NCI-H2107 (cell line): ENCODE measurements around the gene TMEM59L.

Source experiments
- DNase-seq: peaks from one replicate; lab custom pipeline; 2025; lab: John Stamatoyannopoulos, UW

The TMEM59L gene

DNA sequence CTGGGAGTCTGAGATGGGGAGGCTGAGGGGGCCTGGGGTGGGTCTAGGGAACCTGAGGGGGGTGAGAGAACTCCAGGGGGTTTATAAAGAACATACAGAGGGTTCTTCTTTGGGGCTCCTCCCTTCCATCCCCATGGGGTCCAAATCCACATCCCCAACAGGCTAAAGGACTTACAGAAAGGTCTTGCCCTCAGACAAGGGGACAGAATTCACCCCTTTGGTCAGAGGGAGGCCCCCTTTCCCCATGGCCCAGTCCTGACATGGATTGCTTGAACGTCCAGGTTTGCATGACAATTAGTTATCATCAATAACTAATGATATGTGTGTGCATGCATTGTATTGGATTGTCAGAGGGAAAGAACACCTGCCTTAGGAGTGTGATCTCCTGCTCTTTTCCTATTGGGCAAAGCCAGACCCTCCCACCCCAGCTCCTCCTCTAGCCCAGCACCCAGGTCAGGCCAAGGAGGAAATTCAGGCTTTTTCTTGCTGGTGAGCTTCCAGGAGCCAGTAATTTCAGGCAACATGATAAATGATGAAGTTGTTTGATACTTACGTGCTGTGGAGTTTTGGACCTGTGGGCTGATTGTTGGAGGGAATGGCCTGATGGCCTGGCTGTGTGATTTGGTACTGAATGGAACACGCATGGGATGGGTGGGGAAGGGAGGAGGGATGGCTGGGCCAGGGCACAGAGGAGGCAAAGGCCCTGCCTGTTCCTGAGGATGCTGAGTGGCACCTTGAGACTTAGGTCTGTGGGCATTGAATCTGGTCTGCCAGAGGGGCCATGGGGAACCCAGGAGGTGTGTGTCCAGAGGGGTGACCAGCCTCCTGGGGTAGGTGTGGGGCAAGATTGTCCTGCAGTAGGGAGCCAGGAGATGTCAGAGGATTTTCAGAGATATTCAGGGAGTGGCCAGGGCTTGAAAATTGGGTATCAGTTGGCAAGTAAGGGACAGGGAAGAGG lies 25.3 kb downstream of the TMEM59L start:
- DNase-seq, result no peak

DNA sequence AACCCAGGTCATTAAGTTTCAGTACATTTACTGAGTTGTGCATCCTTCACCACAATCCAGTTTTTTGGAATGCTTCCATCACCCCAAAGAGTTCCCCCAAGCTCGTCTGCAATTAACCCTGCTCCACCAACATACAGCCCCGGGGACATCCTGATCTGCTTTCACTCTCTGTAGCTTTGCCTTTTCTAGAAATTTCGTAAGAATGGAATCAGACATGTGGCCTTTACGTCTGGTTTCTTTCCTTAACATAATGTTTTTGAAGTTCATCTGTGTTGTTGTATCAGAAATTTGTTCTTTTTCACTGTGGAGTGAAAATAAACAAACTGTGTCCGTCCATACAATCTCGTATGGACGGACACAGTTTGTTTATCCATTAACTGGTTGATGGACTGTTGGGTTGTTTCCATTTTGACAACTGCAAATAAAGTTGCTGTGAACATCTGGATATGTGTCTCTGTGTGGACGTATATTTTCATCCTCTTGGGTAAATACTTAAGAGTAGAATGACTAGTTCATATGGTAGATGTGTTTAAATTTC lies 27.1 kb downstream of the TMEM59L start:
- no peak for DNase-seq

DNA sequence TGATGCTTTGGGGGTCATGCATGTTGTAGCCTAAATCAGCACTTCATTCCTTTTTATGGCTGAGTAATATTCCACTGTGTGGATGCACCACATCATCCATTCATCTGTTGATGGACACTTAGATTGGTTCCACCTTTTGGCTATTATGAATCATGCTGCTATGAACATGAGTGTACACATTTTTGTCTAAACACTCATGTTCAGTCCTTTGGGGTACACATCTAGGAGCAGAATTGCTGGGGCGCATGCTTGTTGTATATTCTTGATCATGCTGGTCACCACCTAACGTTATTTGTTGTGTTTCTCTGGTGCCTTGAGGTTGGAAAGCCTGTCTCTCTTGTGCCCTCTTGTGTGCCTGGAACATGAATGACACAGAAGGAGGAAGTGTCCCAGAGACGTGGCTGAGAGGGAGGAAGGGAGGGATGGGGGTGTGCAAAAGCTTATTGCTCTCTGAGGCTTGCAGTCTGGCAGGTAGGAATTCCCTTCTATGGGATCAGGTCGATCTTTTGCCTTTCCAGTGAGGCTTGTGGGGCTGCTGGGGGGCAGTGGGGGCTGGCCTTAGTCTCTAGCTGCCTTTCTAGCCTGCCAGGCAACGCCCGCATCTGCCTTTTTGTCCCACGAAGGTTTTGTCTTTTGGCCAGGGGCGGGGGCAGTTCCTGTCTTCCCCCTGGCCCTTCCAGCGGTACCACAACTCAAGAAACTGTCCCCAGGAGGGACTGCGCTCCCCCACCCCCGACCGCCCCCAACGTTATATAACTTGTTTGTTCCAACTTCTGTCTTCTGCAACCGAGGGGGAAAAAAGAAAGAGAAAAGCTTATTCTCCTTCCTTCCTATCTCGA lies 31.7 kb downstream of the TMEM59L start:
- no peak for DNase-seq

DNA sequence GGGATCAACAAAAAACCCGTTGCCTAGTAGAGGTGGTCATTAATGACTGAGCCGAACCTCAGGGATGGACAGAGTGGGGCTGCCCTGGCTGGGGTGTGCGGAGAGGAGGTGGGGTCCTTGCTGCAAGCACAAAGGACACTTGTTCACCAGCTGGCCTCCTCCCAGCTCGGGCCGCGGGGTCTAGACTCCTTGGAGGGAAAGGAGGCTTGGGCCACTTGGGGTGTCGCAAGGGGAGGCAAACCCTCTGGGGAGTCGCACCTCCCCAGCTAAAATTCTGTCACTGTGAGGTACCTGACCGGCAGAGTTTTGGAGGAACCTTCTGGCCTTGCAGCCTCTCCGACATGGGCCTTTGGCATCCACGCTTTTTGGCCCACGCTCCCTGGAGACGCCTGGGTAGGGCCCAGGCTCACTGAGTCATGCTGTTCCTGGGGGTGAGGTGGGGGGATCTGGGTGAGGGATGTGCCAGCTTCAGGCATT lies 32.4 kb downstream of the TMEM59L start:
- no peak for DNase-seq

DNA sequence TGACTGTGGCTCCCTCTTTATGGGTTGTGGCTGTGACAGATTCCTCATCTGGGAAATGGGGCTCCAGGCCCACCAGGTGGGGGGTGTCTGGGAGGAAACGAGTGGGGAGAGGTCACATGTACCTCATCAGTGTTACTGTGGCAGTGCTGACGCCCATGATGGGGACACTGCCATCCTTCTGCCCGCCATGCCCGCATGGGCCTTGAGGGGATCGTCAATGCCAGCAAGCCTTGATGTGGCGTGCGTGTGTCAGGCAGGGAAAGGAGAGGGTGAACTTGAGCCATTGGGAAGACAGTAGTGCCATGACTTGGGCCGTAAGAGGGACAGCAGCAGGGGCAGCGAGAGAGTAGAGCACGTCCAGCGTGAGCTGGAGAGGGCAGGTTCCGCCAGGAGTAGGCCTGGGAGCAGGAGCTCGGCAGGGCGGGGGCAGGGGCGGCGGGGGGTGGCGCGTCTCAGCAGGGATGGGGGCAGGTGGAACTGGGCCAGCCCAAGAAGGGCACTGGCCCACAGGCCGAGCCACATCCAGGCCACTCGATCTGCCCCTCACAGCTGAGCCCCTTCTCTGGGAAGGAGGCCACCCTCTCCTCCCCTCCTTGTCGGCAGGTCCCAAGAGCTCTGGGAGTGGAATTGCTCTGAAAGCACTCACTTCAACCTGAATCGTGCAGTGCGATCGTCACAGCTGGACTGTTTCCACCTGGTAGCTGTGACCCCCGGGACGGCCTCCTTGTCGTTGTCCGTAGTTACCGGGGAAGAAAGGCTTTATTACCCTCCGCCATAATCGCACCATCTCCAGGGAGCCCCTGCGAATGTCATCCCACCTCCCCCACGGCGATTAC lies 34.1 kb downstream of the TMEM59L start:
- no peak for DNase-seq

DNA sequence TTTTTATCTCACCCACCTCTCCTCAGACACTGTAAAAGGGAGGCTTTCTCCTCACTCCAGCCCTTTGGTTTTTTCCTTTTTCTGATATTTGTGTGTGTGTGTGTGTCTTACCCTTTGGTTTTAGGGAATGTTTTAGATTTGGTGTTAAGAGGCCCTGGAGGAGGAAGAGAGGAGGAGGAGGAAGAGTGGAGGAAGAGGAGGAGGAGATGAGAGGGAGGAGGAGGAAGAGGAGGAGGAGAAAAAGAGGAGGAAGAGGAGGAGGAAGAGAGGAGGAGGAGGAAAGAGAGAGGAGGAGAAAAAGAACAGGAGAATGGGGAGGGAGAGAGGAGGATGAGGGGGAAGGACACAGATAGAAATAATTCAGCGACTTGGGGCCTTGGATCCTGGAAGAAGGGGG lies 34.7 kb downstream of the TMEM59L start:
- no peak for DNase-seq

DNA sequence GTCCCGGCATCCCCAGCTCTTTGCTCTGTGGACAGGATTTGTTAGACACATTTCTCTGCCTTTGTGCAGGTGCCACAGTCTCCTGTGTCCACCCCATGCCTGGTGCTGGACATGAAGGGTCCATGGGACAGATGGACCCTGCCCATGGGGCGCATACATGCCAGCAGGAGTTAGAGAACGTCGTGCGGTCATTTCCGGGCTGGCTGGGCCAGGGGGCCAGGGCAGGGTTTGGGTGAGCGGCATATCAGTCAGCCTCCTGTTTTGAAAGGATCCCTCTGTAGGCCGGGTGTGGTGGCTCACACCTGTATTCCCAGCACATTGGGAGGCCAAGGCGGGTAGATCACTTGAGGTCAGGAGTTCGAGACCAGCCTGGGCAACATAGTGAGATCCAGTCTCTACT lies 35.1 kb downstream of the TMEM59L start:
- DNase-seq, result no peak

DNA sequence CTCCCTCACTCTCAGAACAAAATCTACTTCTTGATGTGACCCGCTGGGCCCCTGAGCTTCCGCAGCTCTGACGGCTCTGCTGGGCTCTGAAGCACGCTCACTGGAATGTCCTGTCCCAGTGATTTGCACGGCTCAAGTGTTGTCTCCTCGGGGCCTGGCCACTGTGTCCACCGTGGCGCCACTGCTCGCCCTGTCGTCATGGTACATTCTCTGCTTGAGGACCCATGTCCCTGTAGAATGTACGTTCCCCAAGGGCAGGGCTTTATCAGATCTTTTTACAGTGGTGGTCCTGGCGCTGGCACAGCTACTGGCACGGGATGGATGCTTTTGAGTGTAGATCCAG lies 36.3 kb downstream of the TMEM59L start:
- no peak for DNase-seq

DNA sequence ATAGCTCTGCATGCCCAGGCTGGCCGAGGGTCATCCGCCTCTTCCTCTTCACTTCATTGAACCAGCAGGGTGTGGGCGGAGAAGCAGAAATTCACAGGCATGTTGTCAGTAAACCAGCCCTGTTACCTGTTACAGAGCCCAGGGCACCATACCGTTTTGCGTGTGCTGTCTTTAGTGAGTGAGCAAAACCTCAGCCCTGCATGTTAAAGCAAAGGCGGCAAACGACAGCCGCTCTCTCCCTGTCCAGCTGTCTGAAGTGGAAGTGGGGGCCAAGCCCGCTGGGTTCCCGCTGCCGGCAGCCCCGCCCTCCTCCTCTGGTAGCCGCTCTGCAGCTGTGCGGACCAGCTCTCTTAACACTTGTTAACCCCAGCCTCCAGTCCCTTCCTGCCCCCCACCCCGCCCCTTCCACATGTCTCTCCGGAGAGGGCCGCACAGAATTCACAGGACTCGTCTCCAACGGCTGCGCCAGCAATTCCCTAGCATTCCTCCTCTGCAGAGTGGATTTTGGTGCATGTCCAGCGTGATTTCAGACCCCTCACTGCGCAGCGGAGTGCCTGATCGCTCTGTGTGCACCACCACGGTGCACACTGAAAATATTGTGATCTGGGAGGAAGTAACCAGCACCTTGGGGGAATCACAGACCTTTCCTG lies 36.8 kb downstream of the TMEM59L start:
- DNase-seq, result no peak

DNA sequence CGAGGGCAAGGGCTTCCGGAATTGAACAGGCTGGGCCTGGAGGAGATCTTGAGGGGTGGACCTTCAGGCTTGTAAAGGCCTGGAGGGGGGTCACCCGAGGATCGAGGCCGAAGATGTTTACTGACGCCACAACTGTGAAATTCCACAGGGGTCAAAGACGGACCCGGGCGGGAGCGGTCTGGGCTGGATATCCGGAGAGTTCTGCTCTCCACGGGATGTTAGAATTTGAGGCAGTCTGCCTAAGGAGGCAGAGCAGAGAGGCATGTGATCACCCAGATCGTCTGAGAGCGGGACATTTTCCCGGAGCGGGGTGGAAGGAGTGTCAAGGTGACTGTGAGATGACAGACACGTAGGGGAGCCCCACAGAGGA lies 37.3 kb downstream of the TMEM59L start:
- DNase-seq, result no peak

DNA sequence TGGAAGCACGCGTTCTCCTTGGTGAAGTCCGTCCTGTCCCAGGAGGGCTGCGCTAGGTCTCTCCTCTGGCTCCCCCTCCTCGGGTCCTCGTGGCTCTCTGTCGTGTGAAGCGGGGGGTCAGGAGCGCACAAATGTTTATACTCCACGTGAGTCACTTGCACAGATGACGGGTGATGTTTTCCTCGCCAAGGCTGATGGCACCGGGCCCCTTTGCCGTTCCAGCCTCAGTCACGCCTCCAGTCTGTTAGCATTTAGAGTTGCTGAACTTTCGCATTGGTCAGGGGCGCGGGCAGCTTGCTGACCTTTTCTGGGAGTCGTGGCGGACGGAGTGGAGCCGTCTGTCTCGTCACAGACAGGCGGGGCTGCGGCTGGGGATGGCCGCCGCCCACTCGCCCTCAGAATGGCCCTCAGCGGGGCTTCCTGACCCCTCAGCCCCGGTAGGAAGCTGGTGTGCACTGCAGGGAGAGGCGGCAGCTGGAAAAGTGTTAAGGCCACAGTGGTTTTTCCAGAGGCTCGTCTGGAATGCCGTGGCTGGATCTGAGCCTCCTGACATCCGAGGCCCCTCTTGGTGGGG lies 37.9 kb downstream of the TMEM59L start:
- DNase-seq, result no peak

DNA sequence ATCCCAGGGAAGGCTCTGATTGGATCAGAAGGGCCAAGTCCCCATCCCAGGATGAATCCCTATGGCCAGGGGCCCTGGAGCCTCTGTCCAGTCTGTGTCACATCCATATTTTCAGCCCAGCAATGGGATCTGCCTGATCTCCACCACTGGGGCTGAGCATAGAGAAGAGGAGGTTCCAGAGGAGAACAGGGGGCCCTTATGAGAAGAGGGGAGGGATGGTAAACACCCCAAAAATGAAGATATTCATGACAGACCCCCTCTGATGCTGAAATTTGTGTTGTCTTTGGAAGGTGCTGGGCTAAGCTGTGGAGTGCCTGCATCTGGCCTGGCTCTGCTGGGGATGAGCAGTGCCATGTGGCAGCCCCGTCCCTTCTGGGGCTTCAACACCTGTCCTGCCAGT lies 38.6 kb downstream of the TMEM59L start:
- DNase-seq, result no peak

DNA sequence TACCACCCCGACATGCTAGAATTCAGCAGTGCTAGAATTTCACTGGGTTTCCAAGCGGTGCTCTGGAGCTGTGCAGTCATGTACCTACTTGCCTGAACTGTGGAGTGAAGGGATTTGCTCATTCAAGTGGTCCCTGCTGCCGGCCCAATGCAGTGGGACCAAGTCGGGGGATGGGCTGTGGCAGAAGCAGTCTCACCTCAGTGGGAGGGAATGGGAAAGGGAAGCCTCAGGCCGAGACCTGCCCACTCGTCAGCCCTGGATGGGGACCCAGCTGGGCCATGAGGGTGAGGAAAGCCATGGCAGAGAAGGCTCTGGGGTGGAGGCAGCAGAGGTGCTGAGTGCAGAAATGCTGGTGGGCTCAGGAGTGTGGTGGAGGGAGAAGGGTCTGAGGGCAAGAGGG lies 39.1 kb downstream of the TMEM59L start:
- DNase-seq, result no peak

DNA sequence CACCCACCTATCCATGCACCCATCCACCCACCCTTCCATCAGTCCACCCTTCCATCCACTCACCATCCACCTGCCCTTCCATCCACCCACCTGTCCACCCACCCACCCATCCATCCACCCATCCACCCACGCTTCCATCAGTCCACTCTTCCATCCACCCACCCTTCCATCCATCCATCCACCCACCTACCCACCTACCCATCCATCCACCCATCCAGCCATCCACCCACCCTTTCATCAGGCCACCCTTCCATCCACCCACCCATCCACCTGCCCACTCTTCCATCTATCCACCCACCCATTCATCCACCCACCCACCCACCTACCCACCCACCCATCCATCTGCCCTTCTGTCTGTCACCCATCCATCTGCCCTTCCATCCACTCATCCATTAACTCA lies 41.2 kb downstream of the TMEM59L start:
- DNase-seq, result no peak

DNA sequence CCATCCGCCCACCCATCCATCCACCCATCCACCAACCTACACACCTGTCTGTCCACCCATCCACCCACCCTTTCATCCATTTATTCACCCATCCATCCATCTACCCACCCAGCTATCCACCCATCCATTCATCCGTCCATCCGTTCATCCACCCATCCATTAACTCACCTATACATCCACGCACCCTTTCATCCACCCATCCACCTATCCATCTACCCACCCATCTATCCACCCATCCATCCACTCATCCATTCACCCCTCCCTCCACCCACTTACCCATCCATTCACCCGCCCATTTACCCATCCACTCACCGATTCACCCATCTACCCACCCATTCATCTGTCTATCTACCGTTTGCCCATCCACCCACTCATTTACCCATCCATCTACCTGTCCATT lies 41.8 kb downstream of the TMEM59L start:
- DNase-seq, result no peak

DNA sequence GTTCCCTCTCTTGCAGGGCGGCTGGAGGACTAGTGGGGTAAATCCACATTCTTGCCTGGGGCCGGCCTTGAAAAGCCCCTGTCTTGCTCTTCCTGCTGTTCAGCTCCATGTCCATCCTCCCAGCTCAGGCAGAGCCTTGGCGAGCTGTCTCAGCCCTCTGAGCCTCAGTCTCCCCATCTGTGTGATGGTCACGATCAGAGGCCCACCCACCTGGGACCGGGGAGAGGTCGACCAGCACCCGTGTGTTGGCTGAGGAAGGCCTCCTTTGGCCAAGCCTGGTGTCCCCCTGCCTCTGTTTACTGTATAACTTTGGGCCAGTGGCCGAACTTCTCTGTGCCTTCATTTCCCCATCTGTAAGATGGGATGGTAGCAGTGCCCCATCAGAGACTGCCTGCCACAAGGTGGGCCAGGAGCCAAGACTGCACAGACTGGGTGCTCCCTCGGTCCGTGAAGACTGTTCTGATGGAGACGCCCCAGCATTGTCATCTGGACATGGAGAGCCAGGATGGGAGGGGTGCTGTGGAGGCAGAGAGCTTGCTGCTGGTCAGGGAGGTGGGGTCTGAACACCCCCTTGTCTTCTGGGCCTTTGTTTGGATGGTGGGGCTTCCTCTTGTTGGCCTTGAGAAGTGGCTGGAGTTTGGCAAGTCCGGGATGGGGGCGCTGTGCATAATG lies 42.6 kb downstream of the TMEM59L start:
- DNase-seq, result no peak

DNA sequence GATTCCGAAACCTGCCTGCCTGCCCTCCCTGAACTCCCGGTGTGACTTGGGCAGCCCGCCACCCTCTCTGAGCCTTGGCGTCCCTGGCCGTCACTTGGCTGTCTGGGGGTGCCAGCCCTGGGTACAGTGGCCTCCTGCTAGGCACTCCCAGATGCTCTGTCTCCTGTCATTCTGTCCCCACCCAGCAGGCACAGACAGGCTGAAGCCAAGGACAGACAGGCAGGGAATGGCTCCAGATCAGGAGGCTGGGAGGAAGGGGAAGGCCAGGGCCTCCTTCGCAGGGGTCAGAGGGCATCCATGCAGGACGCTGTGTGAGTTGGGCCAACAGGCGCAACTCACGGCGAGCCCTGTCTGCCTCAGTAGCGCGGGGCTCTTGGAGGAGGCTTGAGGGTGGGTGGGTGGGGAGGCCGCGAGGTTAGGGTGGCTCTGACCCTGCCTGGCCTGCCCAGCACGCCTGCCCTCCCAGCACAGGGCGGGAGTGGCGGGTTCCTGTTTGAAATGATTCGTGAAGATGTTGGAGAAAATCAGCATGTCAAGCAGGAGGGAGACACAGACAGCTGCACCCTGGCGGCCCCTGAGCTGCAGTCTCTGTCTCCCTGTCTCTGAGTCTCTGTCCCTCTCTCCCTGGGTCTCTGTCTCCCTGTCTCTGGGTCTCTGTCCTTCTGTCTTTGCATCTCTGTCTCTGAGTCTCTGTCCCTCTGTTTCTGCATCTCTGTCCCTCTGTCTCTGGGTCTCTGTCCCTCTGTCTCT lies 43.8 kb downstream of the TMEM59L start:
- no peak for DNase-seq

DNA sequence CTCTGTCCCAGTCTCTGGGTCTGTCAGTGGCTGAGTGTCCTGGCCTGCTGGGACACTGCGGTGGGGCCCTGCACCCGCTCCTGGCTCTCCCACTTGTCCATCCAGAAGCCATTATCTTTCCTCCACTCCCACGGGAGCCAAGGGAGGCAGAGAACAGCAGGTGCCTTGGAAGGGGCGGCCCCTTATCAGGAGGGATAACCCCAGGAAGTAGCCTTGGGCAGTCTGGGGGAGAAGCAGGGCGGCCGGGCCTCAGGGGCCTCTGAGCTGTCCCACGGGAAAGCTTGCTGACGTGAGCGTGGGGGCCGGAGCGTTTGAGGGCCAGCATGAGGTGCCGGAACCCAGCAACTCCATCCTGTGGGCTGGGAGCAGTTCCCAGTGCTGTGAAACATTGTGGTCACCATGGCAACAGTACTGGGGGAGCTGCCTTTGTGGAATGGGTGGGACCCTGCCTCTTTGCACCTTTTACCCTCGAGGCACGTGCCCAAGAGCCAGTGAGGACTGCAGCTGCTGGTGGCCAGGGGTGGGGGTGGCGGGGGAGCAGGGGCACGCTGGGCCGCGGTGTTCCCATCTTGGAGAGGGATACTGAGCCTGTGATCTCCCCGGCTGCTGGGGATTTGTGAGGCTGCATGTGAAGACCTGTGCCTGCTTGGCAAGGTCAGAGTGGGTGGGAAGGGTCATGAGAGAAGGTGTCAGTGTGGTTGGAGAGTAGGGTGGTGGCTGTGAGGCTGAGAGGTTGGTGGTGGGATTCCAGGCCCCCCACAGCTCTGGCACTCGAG lies 45.1 kb downstream of the TMEM59L start:
- DNase-seq, result no peak

DNA sequence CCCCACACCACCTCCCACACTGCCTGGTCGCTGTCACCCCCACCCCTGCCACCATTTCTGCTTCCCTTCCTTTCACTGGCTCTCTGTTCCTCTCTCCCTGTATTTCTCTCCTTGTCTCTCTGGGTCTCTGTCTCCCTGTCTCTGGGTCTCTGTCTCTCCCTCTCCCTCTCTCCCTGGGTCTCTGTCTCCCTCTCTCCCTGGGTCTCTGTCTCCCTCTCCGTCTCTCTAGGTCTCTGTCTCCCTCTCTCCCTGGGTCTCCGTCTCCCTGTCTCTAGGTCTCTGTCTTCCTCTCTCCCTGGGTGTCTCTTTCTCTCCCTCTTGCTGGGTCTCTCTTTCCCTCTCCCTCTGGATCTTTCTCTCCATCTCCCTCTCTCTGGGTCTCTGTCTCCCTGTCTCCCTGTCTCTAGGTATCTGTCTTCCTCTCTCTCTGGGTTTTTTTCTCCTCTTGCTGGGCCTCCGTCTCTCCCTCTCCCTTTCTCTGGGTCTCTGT lies 45.7 kb downstream of the TMEM59L start:
- no peak for DNase-seq
